GM21360 (cell line): Measurements from ENCODE around the gene PTPRE.

ENCODE experiments used
- ATAC-seq: cut with Tn5 transposase; IDR thresholded peaks from one replicate; pipeline ENCODE4 v1.9.1; 2021; ENCODE audit warnings: mild to moderate bottlenecking, moderate library complexity; ENCODE audit not compliant: unreplicated experiment

Gene PTPRE

GRCh38 chr10:127882801-127883459 is 24.0 kb upstream of the PTPRE start:
- ATAC-seq, result no peak

DNA sequence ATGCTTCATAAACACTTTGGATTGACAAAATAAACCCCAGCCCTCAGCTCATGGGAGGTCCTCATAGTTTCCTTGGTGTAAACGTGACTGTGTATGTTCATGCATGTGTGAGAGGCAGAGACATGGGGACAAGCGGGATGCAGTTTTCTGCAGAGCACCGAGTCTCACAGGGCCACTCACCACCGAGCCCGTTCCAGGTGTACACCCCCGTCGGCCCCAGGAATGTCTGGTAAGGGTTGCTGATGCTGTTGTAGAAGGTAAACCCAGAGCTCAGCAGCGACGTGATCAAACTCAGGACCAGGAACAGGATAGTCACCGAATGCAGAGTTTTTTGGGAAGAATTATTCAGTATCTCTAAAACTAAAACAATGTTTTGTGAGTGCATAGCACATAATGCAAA is 23.4 kb upstream of the PTPRE start:
- no peak for ATAC-seq

- no peak for ATAC-seq
Observed at GRCh38 chr10:127884501-127884900, 22.4 kb upstream of the PTPRE start.

DNA sequence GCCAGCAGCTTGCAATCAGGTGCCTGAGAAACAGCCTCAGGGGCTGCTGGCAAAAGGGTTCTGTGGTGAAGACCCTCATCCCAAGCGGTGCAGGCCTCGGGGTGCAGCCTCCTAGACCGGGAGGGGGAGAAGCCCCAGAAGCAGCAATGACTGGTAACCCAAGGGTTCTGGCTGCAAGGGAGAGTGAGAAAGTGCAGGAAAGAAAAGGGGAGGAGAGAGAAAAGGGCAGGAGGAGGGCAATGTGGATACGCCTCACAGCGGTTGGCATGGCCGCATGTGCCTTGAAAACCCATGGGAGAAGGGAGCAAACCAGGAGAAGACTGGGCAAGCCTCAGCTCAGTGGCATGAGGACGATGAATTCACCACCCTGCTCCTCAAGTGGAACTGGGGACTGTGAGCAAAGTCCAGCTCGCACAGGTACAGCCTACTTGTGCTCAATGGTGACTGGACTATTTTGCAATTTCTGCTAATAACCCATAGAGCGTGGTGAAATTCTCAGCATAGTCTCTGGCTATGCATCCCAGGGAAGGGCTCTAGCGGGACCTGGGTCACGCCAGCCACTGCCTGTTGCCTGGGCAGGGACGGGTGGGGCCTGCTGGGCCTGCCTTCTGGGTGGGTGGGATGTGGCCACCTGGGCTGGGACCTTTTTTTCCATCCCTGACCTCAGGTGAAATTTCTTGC is 20.4 kb upstream of the PTPRE start:
- no peak for ATAC-seq

GRCh38 chr10:127887541-127888415 is 19.1 kb upstream of the PTPRE start:
- ATAC-seq, result no peak

DNA sequence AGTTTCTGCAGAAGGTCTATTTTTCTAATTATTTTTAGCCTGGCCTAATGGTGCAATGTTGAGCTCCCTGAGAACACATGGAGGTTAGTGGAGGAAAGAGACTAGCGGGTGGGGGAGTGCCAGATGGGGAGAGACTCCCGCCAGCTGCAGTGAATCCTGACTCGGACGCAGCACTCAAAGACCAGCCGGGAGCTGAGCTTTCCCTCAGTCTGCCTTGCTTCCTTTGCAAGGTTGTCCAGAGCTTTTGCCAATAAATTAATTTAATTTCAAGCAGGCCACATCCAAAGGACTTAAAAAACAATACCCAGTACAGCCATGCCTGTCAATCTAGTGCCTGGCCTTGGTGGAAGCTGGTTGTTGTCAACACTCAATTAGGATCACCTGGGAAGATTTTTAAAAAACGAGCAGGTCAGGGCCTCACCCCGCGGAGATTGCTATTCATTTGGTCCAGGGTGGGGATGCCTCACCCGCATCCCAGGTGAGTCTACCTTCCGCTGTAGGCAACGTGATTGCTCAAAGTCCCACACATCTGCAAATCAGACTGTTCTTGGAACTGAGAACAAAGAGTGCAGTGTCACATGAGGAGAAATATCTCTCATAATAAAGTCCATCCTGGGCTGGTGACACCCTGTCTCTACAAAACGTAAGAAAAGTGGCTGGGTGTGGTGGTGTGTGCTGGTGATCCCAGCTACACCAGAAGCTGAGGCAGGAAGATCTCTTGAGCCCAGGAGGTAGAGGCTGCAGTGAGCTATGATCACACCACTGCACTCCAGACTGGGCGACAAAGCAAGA is 18.2 kb upstream of the PTPRE start:
- no peak for ATAC-seq

DNA sequence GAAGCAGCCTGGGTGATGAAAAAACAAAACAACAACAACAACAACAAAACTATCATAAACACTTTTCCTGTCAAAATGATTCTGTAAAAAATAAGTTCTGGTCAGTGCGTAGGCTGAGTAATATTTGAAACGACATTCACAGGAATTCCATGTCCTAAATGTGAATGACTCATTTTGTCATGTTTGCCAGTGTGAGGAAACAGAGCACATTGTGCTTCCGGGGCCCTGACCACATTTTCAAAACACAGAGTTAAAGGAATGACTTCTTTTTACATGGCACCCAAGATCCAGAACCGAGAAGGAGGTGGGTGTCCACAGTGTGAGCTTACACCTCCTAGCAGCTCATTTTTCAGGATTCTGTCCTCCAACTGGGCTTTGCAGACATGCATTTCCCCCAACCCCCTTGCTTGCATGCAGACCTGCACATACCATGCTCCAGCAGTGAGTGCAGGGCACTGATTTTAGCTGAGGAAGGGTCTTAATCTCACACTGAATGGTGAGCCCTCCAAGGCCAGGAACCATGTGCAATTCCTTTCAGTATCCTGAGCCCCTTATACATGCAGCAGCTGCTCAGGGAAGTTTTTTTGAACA is 17.2 kb upstream of the PTPRE start:
- no peak for ATAC-seq

DNA sequence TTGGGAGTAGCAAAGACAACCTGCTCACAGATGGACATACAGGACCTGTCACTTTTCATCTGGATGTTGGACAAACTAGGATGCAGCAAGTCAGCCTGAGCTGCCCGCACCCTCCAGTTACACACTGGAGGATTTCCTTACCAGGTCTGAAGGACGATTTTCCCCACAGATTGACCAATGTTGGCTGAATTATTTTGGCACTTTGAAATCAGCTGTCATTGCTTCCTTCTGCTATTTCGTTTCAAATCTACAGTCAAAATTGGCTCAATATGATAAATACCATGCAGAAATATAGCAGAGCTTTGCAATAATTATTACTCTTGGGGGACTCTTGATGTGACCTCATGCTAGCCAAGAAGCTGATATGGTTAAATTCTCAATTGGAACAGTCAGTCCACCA is 16.7 kb upstream of the PTPRE start:
- no peak for ATAC-seq

- no peak for ATAC-seq
Observed at GRCh38 chr10:127890832-127891334, 16.0 kb upstream of the PTPRE start.

DNA sequence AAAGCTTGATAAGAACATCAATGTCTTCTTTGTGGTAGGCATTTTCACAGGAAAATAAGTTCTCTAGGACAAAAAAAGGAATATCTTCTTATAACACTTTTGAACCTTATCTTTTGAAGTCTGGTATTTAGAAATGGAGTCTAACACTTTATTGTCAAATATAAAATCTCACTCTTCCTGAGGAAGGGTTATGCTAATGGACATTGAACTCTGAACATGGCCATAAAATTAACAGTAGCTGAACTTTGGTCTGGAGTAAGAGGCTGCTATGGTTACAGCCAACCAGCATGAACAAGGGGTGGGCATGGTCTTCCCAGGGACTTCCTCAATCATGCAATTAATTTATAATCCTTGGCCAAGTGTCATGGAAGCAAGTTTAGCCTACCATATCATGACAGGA is 14.2 kb upstream of the PTPRE start, which contains the start of gene CLRN3:
Gene CLRN3 (minus strand): TSS at position 199 of the 400 bp plus-strand sequence. CDS start 157 bp downstream, at position 42.
- ATAC-seq, result no peak

DNA sequence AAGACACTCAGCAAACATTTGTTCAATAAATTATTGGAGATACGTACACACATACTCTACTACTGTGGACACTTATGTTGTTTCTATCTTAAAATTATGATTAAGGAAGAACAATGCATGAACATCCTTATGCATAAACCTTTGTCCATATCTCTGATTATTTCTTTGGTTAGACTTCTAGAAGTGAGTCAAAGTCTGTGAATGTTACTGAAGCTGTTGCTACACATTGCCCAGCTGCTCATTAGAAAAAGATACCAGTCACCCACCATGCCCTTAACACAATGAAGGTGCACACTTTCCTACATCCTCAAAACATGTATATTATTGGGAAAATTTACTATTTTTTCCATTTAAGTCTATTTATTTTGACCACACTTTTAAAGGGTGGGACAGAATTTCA is 12.8 kb upstream of the PTPRE start:
- ATAC-seq, result no peak

DNA sequence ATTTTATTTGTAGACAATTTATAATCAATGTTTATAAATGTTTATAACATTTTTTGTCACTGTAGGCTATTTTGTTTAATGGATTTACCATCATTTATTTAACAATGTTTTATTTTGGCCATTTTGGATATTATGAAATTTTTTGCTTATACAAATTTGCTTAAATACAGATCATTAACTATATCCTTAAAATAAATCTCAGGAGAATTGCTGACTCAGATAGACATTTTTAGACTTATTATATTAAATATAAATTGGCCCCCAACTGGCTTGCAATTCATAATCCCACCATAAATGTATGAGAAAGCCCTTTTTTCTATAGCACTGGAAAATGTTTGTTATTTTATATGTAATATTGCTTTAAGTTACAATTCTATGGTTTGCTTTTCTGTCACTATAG is 10.3 kb upstream of the PTPRE start:
- ATAC-seq, result no peak

- ATAC-seq, result no peak
Observed at GRCh38 chr10:127897177-127897576, 9.7 kb upstream of the PTPRE start.

GRCh38 chr10:127899766-127900387 is 7.0 kb upstream of the PTPRE start:
- no peak for ATAC-seq

GRCh38 chr10:127903789-127904188 is 3.1 kb upstream of the PTPRE start:
- ATAC-seq, result no peak

- no peak for ATAC-seq
Observed at GRCh38 chr10:127904311-127905000, 2.4 kb upstream of the PTPRE start.

GRCh38 chr10:127905001-127905847 is 1.7 kb upstream of the PTPRE start:
- ATAC-seq, result no peak

- no peak for ATAC-seq
Observed at GRCh38 chr10:127905848-127906261, 1.0 kb upstream of the PTPRE start.
